ENCODE measurements around the gene ST8SIA5. TPM values are rescaled to one million over a fixed set of nuclear protein-coding genes. Genes with fewer than 3 reads are reported as not detected.

The ST8SIA5 gene
- polyA plus RNA-seq, 1 of the 3 experiments (the other 2 are of a cell fraction): 0.08 TPM

DNA sequence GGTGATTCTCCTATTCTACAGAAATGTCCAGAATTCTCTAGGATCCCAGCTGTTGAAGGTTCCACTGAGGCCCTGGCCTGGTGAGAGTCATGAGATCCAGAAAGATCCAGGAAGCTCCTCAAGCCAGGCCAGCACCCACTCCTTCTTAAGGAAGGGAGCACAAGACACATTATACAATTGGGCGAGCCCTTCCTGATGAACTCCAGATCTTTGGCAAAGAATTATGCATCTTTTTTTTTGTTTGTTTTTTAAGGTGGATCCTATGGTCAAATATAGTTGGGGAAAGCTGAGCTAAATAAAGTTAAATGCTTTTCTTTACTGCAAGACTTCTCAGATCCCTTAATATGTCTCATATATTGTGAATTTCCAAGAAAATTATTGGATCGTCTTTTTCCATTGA, 62.9 kb downstream of the ST8SIA5 start:
- WGBS (ENCODE audit: low lambda C conversion rate): 76% methylated on average over 2 of the region's 2 CpGs
- H3K4me2 ChIP-seq: no peak overlapping the region
- no peaks in the 10 kb centered on the region for H3K36me3 ChIP-seq (replicated peaks in 1 of 2; ENCODE audit: control insufficient read depth in 1 of 2, insufficient read depth in 2 of 2, low read length in 1 of 2)
- no peaks in the 10 kb centered on the region for H3F3A ChIP-seq (replicated peaks; ENCODE audit: insufficient read depth)
- no peak overlapping the region for H3K4me3 ChIP-seq (ENCODE audit: low read depth in 2 of 2, low read length in 1 of 2)
- POLR2A ChIA-PET: no interaction called here
- no peaks in the 10 kb centered on the region for H3K79me2 ChIP-seq (ENCODE audit: insufficient read depth)
- TF ChIP-seq TCF12 (IDR thresholded peaks at IDR 0.05): no peak
- no peak for TF ChIP-seq TEAD4 (IDR thresholded peaks at IDR 0.05; ENCODE audit: borderline replicate concordance, insufficient read depth)
- TF ChIP-seq JUND (IDR thresholded peaks at IDR 0.05): no peak
- TF ChIP-seq PBX3 (IDR thresholded peaks at IDR 0.05): no peak
- no peak for TF ChIP-seq RFX5 (IDR thresholded peaks at IDR 0.05; ENCODE audit: low read length)
- TF ChIP-seq SMC3 (IDR thresholded peaks at IDR 0.05; ENCODE audit: low read depth, low read length): no peak
- TF ChIP-seq, protein P1, sequence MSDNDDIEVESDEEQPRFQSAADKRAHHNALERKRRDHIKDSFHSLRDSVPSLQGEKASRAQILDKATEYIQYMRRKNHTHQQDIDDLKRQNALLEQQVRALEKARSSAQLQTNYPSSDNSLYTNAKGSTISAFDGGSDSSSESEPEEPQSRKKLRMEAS (IDR thresholded peaks at IDR 0.05; ENCODE audit: low read depth): no peak
- no peak for TF ChIP-seq MEF2A (IDR thresholded peaks at IDR 0.05; ENCODE audit: borderline replicate concordance, low read depth)
- no peak for TF ChIP-seq EP300 (IDR thresholded peaks at IDR 0.05; ENCODE audit: borderline replicate concordance in 1 of 2, low read depth in 1 of 2, low read length in 1 of 2)
- TF ChIP-seq ELF1 (IDR thresholded peaks at IDR 0.05): no peak
- no peak for TF ChIP-seq YY1 (IDR thresholded peaks at IDR 0.05; ENCODE audit: low read depth)
- no peak for TF ChIP-seq RXRA (IDR thresholded peaks at IDR 0.05; ENCODE audit: borderline replicate concordance, low read depth)
- TF ChIP-seq RCOR1 (IDR thresholded peaks at IDR 0.05; ENCODE audit: low read length): no peak
- TF ChIP-seq GABPA (IDR thresholded peaks at IDR 0.05; ENCODE audit: low read depth): no peak
- no peak for TF ChIP-seq FOXJ3 (CRISPR knock-in tag; IDR thresholded peaks at IDR 0.05)
- H3K27ac ChIP-seq (ENCODE audit: low read depth in 2 of 2, low read length in 1 of 2): no peak overlapping the region
- no peaks in the 10 kb centered on the region for H3K9me2 ChIP-seq
- H3K9ac ChIP-seq: no peak overlapping the region
- no peaks in the 10 kb centered on the region for H4K20me1 ChIP-seq (ENCODE audit: insufficient read depth)
- H3K4me1 ChIP-seq (ENCODE audit: control insufficient read depth in 1 of 2, insufficient read depth in 2 of 2, low read depth in 1 of 2, low read length in 1 of 2): no peaks in the 10 kb centered on the region
- no peaks in the 10 kb centered on the region for H3K9me3 ChIP-seq
- CTCF ChIA-PET: interaction anchor here (1.1 kb wide), 1 partner anchor 16 kb away, joined by 3 read pairs; no protein-coding TSS in a partner anchor
- no peak overlapping the region for H2AFZ ChIP-seq (ENCODE audit: low read depth)
- H3K27me3 ChIP-seq (ENCODE audit: insufficient read depth): no peaks in the 10 kb centered on the region
- DNase-seq: no peak

GRCh38 chr18:46688853-46689525, 67.9 kb downstream of the ST8SIA5 start:
- H3K4me2 ChIP-seq: no peak overlapping the region
- TF ChIP-seq RAD21 (IDR thresholded peaks at IDR 0.05; ENCODE audit: low read length) (no peak), PBX3 (IDR thresholded peaks at IDR 0.05) (no peak), USF2 (IDR thresholded peaks at IDR 0.05; ENCODE audit: borderline replicate concordance, low read depth, low read length) (no peak), GABPA (IDR thresholded peaks at IDR 0.05; ENCODE audit: low read depth) (no peak), NFIC (IDR thresholded peaks at IDR 0.05; ENCODE audit: borderline replicate concordance) (no peak), EP300 (IDR thresholded peaks at IDR 0.05; ENCODE audit: borderline replicate concordance in 1 of 2, low read depth in 1 of 2, low read length in 1 of 2) (no peak), FOXM1 (IDR thresholded peaks at IDR 0.05; ENCODE audit: low read depth) (no peak), FOXJ3 (CRISPR knock-in tag; IDR thresholded peaks at IDR 0.05) (no peak), GATA2 (CRISPR knock-in tag; IDR thresholded peaks at IDR 0.05) (no peak), SMC3 (IDR thresholded peaks at IDR 0.05; ENCODE audit: low read depth, low read length) (no peak), SIN3A (IDR thresholded peaks at IDR 0.05; ENCODE audit: borderline replicate concordance, low read depth, low read length) (no peak), POLR2AphosphoS5 (IDR thresholded peaks at IDR 0.05; ENCODE audit: low read depth, low read length) (no peak), NRF1 (IDR thresholded peaks at IDR 0.05; ENCODE audit: low read depth, low read length) (no peak), TEAD4 (IDR thresholded peaks at IDR 0.05; ENCODE audit: borderline replicate concordance, insufficient read depth) (no peak), FOSL2 (IDR thresholded peaks at IDR 0.05; ENCODE audit: borderline replicate concordance, low read depth) (no peak), MEF2A (IDR thresholded peaks at IDR 0.05; ENCODE audit: borderline replicate concordance, low read depth) (no peak)
- TF ChIP-seq, protein P2, sequence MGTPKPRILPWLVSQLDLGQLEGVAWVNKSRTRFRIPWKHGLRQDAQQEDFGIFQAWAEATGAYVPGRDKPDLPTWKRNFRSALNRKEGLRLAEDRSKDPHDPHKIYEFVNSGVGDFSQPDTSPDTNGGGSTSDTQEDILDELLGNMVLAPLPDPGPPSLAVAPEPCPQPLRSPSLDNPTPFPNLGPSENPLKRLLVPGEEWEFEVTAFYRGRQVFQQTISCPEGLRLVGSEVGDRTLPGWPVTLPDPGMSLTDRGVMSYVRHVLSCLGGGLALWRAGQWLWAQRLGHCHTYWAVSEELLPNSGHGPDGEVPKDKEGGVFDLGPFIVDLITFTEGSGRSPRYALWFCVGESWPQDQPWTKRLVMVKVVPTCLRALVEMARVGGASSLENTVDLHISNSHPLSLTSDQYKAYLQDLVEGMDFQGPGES (IDR thresholded peaks at IDR 0.05; ENCODE audit: low read depth, low read length): no peak
- H3K9ac ChIP-seq: no peak overlapping the region
- H3K9me2 ChIP-seq: no peaks in the 10 kb centered on the region
- ChIA-PET CTCF (interaction anchor here (1.2 to 1.6 kb wide), 2 partner anchors 31 to 407 kb away, joined by 4 to 8 read pairs; no protein-coding TSS in a partner anchor), POLR2A (no interaction called here)
- no peak overlapping the region for H3K27ac ChIP-seq (ENCODE audit: low read depth in 2 of 2, low read length in 1 of 2)
- no peaks in the 10 kb centered on the region; a peak in 1 of 4 replicates for H3K4me1 ChIP-seq (ENCODE audit: control insufficient read depth in 1 of 2, insufficient read depth in 2 of 2, low read depth in 1 of 2, low read length in 1 of 2)
- DNase-seq: no peak
- H4K20me1 ChIP-seq (ENCODE audit: insufficient read depth): no peaks in the 10 kb centered on the region
- no peak overlapping the region for H2AFZ ChIP-seq (ENCODE audit: low read depth)
- no peaks in the 10 kb centered on the region for H3F3A ChIP-seq (replicated peaks; ENCODE audit: insufficient read depth)
- 52% methylated on average over 12 of the region's 12 CpGs for WGBS (ENCODE audit: low lambda C conversion rate)
- H3K9me3 ChIP-seq: no peaks in the 10 kb centered on the region
- H3K36me3 ChIP-seq (replicated peaks in 1 of 2; ENCODE audit: control insufficient read depth in 1 of 2, insufficient read depth in 2 of 2, low read length in 1 of 2): no peaks in the 10 kb centered on the region
- no peaks in the 10 kb centered on the region for H3K27me3 ChIP-seq (ENCODE audit: insufficient read depth)
- H3K4me3 ChIP-seq (ENCODE audit: low read depth in 2 of 2, low read length in 1 of 2): no peak overlapping the region
- H3K79me2 ChIP-seq (ENCODE audit: insufficient read depth): no peaks in the 10 kb centered on the region

All from SK-N-SH (cell line).